WI38 (cell line): ENCODE data around the gene GRIN2D.
A peak's percentile ranks its signal among the peaks of the same experiment; 100 is the strongest.

Experiments used
- H3K4me3 ChIP-seq: 2 replicates; pipeline ENCODE4 v1.5.1; 2011; ENCODE audit warnings: low read depth, mild to moderate bottlenecking, control low read depth, low read length
- TF ChIP-seq, protein P1 (sequence below): IDR thresholded peaks from 2 replicates; pipeline ENCODE4 v1.5.1; 2012; ENCODE audit warnings: low read depth, mild to moderate bottlenecking, control low read depth, low read length

GRIN2D gene

DNA sequence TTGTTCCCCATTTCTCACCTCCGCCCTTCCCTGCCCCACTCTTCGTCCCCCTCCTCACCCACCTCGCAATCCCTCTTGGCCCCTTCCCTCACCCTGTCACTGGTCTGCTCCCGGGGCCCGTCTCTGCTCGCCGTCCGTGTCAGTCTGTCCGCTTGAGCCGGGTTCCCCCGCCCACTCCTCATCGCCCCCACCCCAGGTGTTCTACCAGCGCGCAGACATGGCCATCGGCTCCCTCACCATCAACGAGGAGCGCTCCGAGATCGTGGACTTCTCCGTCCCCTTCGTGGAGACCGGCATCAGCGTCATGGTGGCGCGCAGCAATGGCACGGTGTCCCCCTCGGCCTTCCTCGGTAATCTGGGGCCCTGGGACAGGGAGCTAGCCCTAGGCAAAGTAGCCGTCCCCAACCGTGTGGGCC lies 22.3 kb downstream of the GRIN2D start:
- TF ChIP-seq, protein P1, sequence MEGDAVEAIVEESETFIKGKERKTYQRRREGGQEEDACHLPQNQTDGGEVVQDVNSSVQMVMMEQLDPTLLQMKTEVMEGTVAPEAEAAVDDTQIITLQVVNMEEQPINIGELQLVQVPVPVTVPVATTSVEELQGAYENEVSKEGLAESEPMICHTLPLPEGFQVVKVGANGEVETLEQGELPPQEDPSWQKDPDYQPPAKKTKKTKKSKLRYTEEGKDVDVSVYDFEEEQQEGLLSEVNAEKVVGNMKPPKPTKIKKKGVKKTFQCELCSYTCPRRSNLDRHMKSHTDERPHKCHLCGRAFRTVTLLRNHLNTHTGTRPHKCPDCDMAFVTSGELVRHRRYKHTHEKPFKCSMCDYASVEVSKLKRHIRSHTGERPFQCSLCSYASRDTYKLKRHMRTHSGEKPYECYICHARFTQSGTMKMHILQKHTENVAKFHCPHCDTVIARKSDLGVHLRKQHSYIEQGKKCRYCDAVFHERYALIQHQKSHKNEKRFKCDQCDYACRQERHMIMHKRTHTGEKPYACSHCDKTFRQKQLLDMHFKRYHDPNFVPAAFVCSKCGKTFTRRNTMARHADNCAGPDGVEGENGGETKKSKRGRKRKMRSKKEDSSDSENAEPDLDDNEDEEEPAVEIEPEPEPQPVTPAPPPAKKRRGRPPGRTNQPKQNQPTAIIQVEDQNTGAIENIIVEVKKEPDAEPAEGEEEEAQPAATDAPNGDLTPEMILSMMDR, result no peak
- no peak overlapping the region for H3K4me3 ChIP-seq

DNA sequence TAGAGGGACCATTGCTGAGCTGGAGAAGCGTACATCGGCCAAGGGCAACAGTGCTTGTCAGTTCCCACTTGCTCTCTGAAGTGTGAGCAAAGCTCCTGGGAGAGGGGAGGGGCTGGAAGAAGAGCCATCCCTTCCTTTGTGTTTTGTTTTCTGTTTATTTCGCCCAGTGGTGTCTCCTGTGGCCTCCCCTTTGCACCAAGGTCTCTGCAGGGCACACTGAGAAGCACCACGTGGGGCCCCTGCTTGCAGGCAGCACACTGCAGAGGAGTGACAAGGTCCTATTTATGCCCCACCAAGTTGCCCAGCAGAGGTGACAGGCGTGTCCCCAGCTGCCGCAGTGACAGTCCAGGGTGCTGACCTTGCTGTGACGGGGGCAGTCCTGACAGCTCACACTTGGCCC lies 24.0 kb downstream of the GRIN2D start:
- TF ChIP-seq, protein P1, result no peak
- H3K4me3 ChIP-seq, result no peak overlapping the region

DNA sequence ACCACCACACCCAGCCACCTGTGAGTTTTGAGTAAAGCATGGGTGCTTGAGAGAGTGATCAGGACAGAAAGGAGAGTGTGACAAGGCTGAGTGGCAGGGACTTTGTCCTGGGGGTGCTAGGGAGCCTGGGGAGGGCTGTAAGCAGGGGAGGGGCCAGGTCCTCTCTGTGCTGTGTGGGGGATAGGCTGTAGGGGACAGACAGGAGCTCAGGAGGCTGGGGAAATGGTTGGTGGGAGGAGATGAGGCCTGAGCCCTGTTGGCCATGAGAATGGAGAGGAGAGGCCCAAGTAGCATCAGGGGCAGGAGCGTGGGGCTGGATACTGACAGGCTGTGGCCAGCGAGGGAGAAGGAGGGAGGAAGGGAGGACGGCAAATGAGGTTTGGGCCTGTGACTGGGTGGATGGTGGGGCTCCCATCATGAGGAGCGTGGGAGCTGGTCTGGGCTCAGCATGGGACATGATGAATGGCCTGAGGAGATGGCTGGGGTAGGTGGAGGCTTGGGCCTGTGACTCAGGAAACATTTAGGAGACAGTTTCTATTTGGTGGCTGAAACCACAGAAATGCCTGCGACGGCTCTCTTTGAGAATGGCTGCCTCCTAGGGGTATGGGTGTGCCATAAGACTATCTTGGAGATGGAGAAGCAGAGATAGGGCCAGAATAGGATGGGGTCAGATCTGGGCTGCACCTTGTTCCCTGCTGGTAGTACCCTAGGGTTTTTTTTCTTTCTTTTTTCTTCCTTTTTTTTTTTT lies 25.0 kb downstream of the GRIN2D start:
- H3K4me3 ChIP-seq, result no peak overlapping the region
- TF ChIP-seq, protein P1, result no peak; the same call in 1 of the 2 replicates

DNA sequence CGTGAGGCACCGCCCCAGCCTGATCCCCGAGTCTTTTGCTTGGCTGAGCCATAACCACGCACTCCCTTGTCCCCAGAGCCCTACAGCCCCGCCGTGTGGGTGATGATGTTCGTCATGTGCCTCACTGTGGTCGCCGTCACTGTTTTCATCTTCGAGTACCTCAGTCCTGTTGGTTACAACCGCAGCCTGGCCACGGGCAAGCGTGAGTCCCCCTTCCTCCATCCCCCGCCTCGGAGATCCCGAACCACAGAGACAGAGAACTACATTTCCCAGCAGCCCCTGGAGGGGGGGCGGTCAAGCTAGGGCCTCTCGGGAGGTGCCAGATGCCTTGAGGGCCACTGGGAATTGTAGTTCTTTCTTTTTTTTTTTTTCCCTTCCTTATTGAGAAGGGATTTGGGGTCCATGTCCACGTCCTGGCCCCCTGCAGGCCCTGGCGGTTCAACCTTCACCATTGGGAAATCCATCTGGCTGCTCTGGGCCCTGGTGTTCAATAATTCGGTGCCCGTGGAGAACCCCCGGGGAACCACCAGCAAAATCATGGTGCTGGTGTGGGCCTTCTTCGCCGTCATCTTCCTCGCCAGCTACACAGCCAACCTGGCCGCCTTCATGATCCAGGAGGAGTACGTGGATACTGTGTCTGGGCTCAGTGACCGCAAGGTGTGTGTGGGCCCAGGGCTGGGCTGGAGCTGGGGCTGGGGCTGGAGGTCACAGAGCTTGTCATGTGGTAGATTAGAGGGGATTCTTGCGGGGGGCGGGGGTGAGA lies 25.9 kb downstream of the GRIN2D start:
- TF ChIP-seq, protein P1, result no peak
- H3K4me3 ChIP-seq, result no peak overlapping the region

DNA sequence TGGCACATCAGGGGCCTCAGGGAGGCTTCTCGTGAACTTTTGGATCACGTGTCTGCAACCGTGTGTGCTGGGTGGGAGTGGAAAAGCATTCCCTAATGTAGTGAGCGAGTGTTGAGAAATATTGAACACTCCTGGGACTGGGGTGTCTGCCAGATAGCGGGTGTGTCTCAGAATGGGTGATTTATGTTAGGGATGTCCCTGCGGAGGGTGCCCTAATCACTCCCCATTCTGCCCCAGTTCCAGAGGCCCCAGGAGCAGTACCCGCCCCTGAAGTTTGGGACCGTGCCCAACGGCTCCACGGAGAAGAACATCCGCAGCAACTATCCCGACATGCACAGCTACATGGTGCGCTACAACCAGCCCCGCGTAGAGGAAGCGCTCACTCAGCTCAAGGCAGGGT lies 28.1 kb downstream of the GRIN2D start:
- TF ChIP-seq, protein P1, result no peak
- H3K4me3 ChIP-seq, result no peak overlapping the region

DNA sequence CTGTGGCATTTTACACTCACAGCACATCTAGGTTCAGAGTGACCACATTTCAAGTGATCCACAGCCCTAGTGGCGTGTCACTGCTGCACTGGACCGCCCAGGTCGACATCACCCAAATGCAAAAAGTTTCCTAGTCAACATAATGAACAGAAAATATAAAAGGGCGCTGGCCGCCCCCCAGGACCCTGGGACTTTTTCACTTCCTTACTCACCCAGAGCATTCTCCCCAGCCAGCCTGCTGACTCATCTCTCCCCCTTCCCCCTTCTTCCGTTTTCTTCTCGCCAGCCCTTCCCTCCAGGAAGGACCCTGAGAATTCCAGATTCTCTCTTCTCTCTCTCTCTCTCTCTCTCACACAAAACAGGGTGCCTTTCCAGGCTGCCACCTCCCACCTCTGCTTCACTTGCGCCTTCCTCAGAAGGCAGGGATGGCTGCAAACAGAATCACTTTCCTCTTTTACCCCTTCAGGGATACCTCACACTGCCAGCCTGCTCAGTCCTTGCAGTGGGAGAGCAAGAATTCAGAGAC lies 31.3 kb downstream of the GRIN2D start:
- peak overlapping the region; percentile 20; the same call in 1 of the 2 replicates for H3K4me3 ChIP-seq
- TF ChIP-seq, protein P1, result no peak

DNA sequence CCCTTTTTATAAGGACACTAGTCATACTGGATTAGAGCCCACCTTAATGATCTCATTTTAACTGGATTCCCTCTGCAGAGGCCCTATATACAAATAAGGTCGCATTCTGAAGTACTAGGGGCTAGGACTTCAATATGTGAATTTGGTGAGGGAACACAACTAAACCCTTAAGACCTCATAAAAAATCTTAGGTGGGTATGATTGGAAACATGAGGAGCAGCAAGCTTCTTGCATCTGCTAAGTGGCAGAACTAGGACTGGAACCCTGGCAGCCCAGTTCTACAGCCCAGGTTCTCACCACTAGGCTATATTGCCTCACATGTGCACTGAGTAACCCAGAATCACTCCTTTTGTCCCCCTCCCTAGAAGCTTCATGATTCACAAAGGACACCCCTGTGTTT lies 35.2 kb downstream of the GRIN2D start:
- TF ChIP-seq, protein P1, result no peak
- no peak overlapping the region for H3K4me3 ChIP-seq
